IgD-negative memory B cell (primary cell): ENCODE measurements around the gene FAM204A. TPM values are rescaled to one million over a fixed set of nuclear protein-coding genes. Genes with fewer than 3 reads are reported as not detected.

ENCODE experiments used
- H3K27ac Mint-ChIP-seq, 3 donors: one replicate each; pipeline ENCODE4 v1.8.0; 2020 to 2022; ENCODE audit warnings: mild to moderate bottlenecking in 3 of 3, mixed read lengths in 3 of 3, moderate library complexity in 1 of 3
- H3K27me3 Mint-ChIP-seq: one replicate; pipeline ENCODE4 v1.8.0; 2021; ENCODE audit warnings: mixed read lengths
- H3K36me3 Mint-ChIP-seq: one replicate; pipeline ENCODE4 v1.8.0; 2020; ENCODE audit warnings: mild to moderate bottlenecking, mixed read lengths
- H3K4me1 Mint-ChIP-seq, 3 donors: one replicate each; pipeline ENCODE4 v1.8.0; 2020 to 2022; ENCODE audit warnings: mixed read lengths in 3 of 3, mild to moderate bottlenecking in 1 of 3
- H3K4me3 Mint-ChIP-seq, 4 donors: one replicate each; pipeline ENCODE4 v1.8.0; 2020 to 2022; ENCODE audit warnings: mild to moderate bottlenecking in 4 of 4, mixed read lengths in 4 of 4, moderate library complexity in 3 of 4
- H3K9me3 Mint-ChIP-seq, 3 donors: one replicate each; pipeline ENCODE4 v1.8.0; 2020 to 2021; ENCODE audit warnings: mixed read lengths in 3 of 3, mild to moderate bottlenecking in 1 of 3
- polyA plus RNA-seq: library from polyadenylated mRNA; unstranded; fragments of 300-500 nt; fragmentation: Illumina TruSeq; gene quantifications from one replicate; pipeline ENCODE4 v1.2.3, GENCODE V29; 2021

The FAM204A gene
- polyA plus RNA-seq, 1 donor from 2014 or later = 139 TPM

DNA sequence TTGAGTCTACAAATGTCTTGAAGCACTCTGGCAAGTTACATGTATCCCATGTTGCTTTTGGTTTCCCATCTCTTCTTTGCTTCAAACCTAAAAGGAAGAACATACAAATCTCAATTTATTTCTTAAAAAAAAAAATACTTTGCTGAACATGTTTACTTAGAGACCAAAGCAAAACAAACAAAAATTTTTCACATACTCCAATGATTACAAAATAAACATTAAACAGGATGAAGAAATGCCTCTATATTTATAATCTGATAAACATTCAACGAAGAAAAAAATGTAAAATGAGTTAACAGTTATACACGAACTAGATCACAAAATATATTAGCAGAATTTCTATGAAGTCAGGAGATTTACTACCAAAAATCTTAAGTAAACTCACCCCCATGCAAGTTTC is 31.3 kb downstream of the FAM204A start:
- H3K4me3 Mint-ChIP-seq = no peak overlapping the region
- no peaks in the 10 kb centered on the region for H3K9me3 Mint-ChIP-seq
- peaks cover 13% of the 10 kb centered on the region for H3K36me3 Mint-ChIP-seq
- H3K4me1 Mint-ChIP-seq = no peaks in the 10 kb centered on the region
- H3K27me3 Mint-ChIP-seq = no peaks in the 10 kb centered on the region
- no peak overlapping the region for H3K27ac Mint-ChIP-seq

DNA sequence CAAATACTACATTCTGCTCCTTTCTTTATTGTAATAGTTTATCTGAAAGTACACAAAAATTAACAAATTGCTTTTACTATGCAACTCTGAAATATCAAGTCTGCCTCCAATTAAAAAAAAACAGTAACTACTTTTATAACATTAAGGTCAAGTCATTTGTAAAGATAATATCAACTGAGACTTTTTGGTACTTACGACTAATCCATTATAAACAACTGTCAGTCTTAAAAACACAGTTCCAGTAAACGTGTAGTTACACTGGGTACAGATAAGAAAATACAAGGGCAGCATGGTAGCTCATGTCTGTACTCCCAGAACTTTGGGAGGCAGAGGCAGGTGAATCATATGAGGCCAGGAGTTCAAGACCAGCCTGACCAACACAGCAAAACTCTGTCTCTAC is 32.2 kb downstream of the FAM204A start:
- Mint-ChIP-seq H3K9me3 (no peaks in the 10 kb centered on the region), H3K4me3 (no peak overlapping the region), H3K36me3 (peaks cover 13% of the 10 kb centered on the region), H3K27me3 (no peaks in the 10 kb centered on the region), H3K4me1 (no peaks in the 10 kb centered on the region), H3K27ac (no peak overlapping the region)

DNA sequence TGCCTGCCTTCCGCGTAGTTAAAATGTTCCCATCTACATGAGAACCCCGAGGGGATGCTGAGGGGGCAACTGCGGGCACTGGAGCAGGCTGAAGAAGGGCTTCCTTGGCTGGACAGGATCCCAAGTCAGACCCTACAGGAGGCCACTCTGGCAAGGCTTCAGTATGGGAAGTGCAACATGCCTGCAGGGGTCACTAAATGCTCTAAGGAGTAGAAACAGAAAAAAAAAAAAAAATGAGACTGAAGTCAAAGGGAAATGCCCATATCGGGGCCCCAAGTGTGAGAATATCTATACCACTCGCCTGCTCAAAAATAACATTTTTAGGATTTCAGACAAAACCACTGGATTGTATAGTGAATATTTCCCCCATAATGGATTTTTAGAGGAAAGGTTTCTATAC is 33.5 kb downstream of the FAM204A start:
- H3K9me3 Mint-ChIP-seq = no peaks in the 10 kb centered on the region
- no peak overlapping the region for H3K27ac Mint-ChIP-seq
- H3K27me3 Mint-ChIP-seq = no peaks in the 10 kb centered on the region
- no peak overlapping the region for H3K4me3 Mint-ChIP-seq
- H3K36me3 Mint-ChIP-seq = peaks cover 11% of the 10 kb centered on the region
- H3K4me1 Mint-ChIP-seq = no peaks in the 10 kb centered on the region

DNA sequence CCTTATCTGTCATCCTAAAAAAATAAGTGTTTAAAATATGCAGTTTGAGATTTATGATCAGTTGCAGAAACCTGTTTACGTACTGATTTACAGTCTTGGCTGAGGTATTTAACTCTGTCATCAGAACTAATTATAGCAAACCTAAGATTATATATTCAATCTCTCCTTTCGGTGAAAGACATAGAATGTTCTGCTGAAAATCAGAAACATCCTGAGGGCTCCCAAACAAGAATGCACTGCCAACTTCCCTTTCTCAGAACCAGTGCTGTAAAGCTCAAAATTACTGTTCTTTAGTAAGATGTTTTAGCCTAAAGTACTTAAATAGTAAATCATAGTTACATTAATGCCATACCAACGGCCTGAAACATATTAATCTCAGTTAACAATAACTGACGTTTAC is 34.3 kb downstream of the FAM204A start:
- H3K4me3 Mint-ChIP-seq = no peak overlapping the region
- no peak overlapping the region for H3K27ac Mint-ChIP-seq
- H3K27me3 Mint-ChIP-seq = no peaks in the 10 kb centered on the region
- no peaks in the 10 kb centered on the region for H3K4me1 Mint-ChIP-seq
- H3K36me3 Mint-ChIP-seq = peaks cover 11% of the 10 kb centered on the region
- H3K9me3 Mint-ChIP-seq = no peaks in the 10 kb centered on the region

DNA sequence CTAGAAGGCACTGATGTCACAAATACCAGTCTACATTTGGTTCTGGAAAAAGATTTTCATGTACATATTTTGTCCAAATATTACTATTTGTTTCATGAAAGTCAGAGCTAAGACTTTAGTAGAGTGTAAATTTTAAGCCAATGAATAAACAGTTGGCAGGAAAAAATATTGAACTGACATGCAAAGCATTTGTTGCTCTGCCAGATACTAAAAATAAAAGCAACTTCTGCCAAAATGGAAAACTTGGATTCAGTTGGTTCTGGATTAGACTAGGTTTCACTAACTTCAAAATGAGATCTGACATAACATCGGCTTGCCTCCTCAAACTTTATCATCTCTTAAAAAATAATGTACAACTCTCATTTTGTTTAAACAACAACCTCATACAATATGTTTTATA is 34.9 kb downstream of the FAM204A start:
- Mint-ChIP-seq H3K27ac (no peak overlapping the region), H3K27me3 (no peaks in the 10 kb centered on the region), H3K36me3 (peaks cover 10% of the 10 kb centered on the region), H3K4me1 (no peaks in the 10 kb centered on the region), H3K4me3 (no peak overlapping the region), H3K9me3 (no peaks in the 10 kb centered on the region)

DNA sequence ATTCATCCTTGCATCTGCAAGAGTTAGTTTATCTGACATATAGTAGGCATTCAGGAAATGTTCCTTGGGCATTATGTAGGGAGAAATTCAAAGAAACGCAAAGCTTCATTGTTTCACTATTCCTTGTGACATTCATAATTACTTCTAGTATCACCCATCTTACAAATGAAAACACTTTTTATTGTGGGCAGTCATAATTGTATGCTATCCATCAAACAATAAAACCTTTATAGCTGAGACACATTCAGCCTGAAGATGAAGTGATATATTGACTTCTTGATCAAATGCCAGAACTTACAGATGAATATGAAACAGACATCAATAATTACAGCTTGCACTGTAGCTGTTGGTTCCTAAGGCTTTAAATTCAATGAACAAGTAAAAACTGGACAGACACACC is 36.4 kb downstream of the FAM204A start:
- Mint-ChIP-seq H3K4me3 (no peak overlapping the region), H3K27me3 (no peaks in the 10 kb centered on the region), H3K36me3 (peaks cover 7% of the 10 kb centered on the region), H3K9me3 (no peaks in the 10 kb centered on the region), H3K27ac (no peak overlapping the region), H3K4me1 (no peaks in the 10 kb centered on the region)

DNA sequence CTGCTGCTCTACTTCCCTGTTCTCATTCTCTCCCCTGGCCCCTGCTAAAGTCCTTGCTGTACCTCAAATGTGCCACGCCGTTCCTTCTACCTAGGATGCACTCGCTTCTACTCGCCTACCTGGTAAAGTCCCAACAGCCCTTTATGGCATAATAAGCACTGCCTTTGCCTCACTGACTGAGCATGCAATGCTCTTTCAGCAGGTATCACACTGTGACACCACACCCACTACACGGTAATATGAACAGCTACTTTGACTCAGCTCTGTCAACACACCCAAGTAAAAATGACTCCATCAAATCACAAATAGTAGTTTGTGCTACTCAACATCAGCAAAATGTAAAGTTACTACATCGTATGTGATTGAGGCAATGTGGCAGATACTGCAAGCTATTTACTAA is 37.6 kb downstream of the FAM204A start:
- no peaks in the 10 kb centered on the region for H3K4me1 Mint-ChIP-seq
- H3K9me3 Mint-ChIP-seq = no peaks in the 10 kb centered on the region
- no peak overlapping the region for H3K27ac Mint-ChIP-seq
- no peaks in the 10 kb centered on the region for H3K27me3 Mint-ChIP-seq
- H3K4me3 Mint-ChIP-seq = peak overlapping the region in 1 of 4 donors; percentile 10
- peaks cover 4% of the 10 kb centered on the region for H3K36me3 Mint-ChIP-seq

DNA sequence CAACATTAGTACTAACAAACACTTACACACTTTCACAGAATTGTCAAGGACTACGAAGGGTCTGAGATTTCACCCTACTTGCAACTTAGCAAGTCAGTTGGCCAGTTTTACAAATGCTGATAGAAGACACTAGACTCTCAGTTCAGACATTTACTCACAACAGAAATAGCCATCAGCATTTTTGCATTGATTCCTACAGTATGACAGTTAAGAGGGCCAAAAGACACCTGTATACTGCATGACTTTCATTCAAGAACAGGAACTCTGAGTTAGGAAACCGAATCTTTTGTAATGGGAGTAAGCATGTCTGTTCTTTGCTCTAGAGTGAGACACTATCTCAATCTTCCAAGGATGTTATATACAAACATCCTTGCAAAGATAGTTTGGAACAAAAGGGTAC is 40.9 kb downstream of the FAM204A start:
- Mint-ChIP-seq H3K27ac (no peak overlapping the region), H3K36me3 (peaks cover under 1% of the 10 kb centered on the region), H3K4me3 (no peak overlapping the region), H3K27me3 (no peaks in the 10 kb centered on the region), H3K9me3 (peaks cover 0 to 5% (median 3%) of the 10 kb centered on the region in 3 donors), H3K4me1 (no peaks in the 10 kb centered on the region)

DNA sequence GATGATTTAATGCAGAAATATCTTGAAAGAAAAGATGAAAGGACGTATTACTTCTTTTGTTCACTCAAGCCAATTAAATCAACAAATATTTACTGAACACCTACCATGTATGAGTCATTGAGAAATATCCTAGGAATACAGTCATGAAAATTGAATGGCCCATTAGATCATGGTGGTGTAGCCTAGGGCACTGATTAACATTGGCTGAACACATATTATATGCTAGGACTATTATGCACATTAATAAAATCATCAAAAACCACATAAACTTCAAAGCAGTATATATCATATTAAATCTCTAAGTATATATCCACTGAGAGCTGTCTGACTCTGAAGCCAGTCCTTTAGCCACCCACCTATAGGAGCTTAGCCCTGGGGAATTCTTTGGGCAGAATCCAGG is 41.8 kb downstream of the FAM204A start:
- H3K4me3 Mint-ChIP-seq = no peak overlapping the region

DNA sequence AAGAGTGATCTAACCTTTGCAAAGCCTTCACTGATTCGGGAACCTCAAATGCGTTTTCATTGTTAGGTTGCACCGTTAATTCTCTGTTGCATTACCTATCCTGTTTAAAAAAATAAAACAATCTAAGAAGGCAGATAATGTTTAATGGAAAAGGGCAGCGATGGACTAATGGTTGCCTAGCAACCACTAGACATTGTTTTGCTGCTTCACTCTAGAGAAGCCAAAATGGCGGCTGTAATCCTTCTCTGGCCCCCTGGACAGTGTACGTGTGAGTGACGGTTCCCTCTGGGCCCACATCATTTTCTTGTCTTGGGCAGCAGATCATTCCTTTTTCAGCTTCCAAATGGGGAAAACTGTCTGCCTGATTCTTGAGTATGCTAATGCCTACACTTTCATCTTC is 43.3 kb downstream of the FAM204A start:
- no peaks in the 10 kb centered on the region for H3K27me3 Mint-ChIP-seq
- no peaks in the 10 kb centered on the region for H3K36me3 Mint-ChIP-seq
- no peak overlapping the region for H3K27ac Mint-ChIP-seq
- H3K4me1 Mint-ChIP-seq = no peaks in the 10 kb centered on the region
- H3K4me3 Mint-ChIP-seq = no peak overlapping the region
- peaks cover 0 to 5% (median 3%) of the 10 kb centered on the region in 3 donors for H3K9me3 Mint-ChIP-seq

More for the DNA sequence above, 41.8 kb downstream of the FAM204A start:
- Mint-ChIP-seq H3K36me3 (no peaks in the 10 kb centered on the region), H3K27ac (no peak overlapping the region), H3K9me3 (peaks cover 0 to 5% (median 3%) of the 10 kb centered on the region in 3 donors), H3K4me1 (no peaks in the 10 kb centered on the region), H3K27me3 (no peaks in the 10 kb centered on the region)

DNA sequence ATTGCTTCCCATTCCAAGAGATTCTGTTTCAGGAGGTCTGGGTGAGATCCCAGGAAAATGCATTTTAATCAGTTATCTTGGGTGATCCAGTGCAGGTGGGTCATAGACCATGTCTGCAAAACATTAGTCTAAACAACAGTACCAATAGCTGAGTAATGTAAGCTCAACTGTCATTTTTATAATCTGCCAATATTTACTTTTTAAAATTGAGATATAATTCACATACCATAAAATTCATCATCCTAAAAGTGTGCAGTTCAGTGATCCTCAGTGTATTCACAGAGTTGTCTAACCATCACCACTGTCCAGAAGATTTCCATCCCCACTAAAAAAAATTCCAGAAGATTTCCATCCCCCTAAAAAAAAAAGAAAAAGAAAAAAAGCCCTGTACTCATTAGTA is 51.0 kb downstream of the FAM204A start:
- Mint-ChIP-seq H3K4me1 (no peaks in the 10 kb centered on the region), H3K9me3 (peaks cover 0 to 1% (median 0%) of the 10 kb centered on the region in 3 donors), H3K4me3 (no peak overlapping the region), H3K36me3 (no peaks in the 10 kb centered on the region), H3K27me3 (peaks cover 11% of the 10 kb centered on the region), H3K27ac (no peak overlapping the region)

DNA sequence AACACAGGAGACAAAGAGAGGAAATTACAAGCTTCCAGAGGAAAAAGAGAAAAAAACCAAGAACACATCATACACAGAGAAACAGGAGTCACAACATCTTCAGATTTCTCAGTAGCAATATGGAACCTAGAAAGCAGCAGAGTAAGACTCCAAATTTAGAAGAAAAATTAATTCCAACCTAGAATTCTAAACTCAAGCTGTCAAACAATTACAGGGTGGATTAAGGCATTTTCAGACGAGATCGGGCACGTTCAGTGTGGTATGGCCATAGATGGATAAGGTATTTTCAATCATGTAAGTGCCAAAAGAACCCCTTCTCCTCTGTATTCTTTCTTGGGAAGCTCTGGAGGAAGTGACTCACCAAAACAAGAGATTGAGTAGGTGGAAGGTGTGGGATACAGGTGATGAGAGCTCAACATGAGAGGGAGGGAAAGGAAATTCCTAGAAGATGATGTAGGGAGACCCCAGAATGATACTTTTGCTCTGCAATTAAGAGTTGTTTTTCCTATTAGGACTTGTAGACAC is 51.6 kb downstream of the FAM204A start:
- Mint-ChIP-seq H3K27ac (no peak overlapping the region), H3K4me1 (no peaks in the 10 kb centered on the region), H3K4me3 (no peak overlapping the region), H3K27me3 (peaks cover 11% of the 10 kb centered on the region), H3K36me3 (no peaks in the 10 kb centered on the region), H3K9me3 (peaks cover 0 to 1% (median 0%) of the 10 kb centered on the region in 3 donors)

DNA sequence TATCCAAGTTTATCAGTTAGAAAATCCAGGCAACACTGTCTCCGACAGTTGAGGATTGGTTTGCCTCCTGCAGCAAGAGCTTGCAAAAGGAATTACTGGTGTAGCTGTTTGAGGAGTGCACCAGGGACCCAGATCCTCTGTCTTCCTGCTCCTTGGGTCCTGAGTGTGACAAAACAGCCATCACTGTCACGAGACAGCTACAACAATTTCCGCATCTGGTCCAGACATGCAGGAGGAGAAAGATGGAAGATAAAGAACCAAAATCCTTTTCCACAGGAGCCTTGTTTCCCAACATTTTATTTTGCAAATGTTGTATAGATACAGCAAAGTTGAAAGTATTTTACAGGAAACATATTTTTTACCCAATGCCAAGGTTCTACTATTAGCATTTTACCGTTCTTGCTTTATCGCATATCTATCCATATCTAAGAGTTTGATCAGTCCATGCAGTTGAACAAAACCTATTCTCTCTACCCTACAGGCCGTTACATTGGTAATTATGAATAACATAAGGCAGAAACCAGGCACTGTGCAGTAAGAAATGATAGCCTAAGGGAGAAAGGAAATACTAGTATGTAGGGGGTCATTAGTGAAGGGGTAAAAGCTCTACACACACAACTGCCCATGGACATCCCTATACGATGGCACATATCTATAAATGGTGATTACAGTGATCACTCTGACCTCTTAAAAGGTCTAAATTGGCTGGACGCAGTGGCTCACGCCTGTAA is 54.9 kb downstream of the FAM204A start:
- no peaks in the 10 kb centered on the region for H3K4me1 Mint-ChIP-seq
- H3K36me3 Mint-ChIP-seq = no peaks in the 10 kb centered on the region
- H3K27me3 Mint-ChIP-seq = peaks cover 10% of the 10 kb centered on the region
- H3K4me3 Mint-ChIP-seq = no peak overlapping the region
- H3K9me3 Mint-ChIP-seq = no peaks in the 10 kb centered on the region
- H3K27ac Mint-ChIP-seq = no peak overlapping the region

DNA sequence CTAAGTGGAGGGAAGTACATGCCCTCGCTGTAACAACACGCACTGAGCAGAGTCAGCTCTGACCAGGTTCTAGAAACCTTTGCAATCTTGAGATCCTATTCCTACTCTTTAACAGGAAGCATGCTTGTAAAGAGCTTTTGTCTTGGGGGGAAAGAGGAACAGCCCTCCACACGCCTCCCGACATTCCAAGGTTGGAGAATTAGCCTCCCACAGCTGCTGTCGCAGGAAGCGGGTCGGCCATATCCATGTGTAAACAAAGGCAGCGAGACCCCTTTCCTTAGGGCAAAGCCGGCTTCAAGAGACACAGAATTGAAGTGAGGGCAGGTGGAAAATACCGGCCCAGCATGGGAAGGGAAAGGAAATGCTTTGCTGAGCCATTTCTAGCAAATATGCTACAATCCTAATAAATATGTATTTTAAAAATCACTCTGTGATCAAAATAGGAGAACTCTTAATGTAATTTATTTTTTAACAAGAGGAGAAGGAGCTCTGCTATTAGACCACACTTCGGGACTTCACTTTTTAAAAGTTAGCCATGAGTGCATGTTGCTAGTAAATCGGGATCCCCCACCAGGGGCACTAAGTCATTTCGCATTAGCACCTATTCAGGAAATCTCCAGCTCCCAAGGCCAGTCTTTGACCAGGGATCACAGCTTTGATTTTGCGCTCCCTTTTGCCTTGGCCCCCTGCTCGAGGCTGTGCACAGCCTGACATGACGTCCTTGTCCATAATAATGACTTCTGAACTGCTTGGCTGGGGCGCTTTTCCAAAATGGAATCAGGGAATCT is 55.9 kb downstream of the FAM204A start:
- Mint-ChIP-seq H3K36me3 (no peaks in the 10 kb centered on the region), H3K4me3 (no peak overlapping the region), H3K27me3 (peaks cover 8% of the 10 kb centered on the region), H3K27ac (no peak overlapping the region), H3K9me3 (no peaks in the 10 kb centered on the region), H3K4me1 (no peaks in the 10 kb centered on the region)

DNA sequence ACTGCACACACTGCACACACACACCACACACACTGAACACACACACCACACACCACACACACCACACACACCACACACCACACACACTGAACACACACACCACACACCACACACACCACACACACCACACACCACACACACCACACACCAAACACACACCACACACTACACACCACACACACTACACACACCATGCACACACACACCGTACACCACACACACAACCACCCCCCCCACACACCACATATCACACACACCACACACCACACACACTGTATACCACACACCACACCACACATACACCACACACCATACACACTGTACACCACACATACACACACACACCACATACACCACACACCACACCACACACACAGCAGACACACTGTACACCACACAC is 59.5 kb downstream of the FAM204A start:
- Mint-ChIP-seq H3K36me3 (no peaks in the 10 kb centered on the region), H3K9me3 (peaks cover 5 to 19% (median 6%) of the 10 kb centered on the region in 3 donors), H3K4me1 (no peaks in the 10 kb centered on the region), H3K27ac (no peak overlapping the region), H3K27me3 (peaks cover 5% of the 10 kb centered on the region), H3K4me3 (no peak overlapping the region)

DNA sequence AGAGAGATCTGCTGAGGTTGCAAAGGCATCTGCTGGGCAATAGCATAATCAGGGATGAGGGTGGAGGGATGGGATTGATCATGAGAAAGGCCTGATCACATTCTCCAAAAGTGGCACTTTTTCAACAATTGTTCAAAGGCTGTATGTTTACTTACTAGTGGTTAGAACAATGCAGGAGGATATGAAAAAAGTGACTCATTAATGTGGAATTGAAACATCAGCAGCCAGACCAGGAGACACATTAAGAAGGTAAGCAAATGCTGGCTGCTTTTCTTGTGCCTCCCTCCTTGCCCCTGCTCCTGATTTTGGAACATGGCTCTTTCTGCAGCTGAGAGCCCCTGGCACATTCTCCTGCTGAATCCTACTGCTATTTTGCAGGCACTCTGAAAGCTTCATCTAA is 63.5 kb downstream of the FAM204A start:
- Mint-ChIP-seq H3K4me1 (no peaks in the 10 kb centered on the region), H3K4me3 (no peak overlapping the region), H3K27me3 (peaks cover 1% of the 10 kb centered on the region), H3K27ac (no peak overlapping the region), H3K36me3 (no peaks in the 10 kb centered on the region), H3K9me3 (peaks cover 6 to 24% (median 7%) of the 10 kb centered on the region in 3 donors)
